Hepatocyte (in vitro differentiated cells): ENCODE results near the gene GPRC5A.

ENCODE experiments used
- EZH2phosphoT487 ChIP-seq: fragments of 200-600 bp; sonication (generic); IDR thresholded peaks from one replicate; pipeline ENCODE4 v1.6.1; 2018; ENCODE audit warnings: antibody characterized with exemption, mild to moderate bottlenecking, low read depth, moderate library complexity; ENCODE audit not compliant: unreplicated experiment, severe bottlenecking
- TF ChIP-seq, protein P1 (sequence below): fragments of 200-600 bp; sonication (generic); IDR thresholded peaks from 2 replicates; pipeline ENCODE4 v1.5.1; 2016; ENCODE audit warnings: antibody characterized with exemption, mild to moderate bottlenecking; ENCODE audit not compliant: poor library complexity

GRCh38 chr12:12898136-12898717, 6.9 kb downstream of the GPRC5A start:
- TF ChIP-seq EZH2phosphoT487, result no peak
- TF ChIP-seq, protein P1, sequence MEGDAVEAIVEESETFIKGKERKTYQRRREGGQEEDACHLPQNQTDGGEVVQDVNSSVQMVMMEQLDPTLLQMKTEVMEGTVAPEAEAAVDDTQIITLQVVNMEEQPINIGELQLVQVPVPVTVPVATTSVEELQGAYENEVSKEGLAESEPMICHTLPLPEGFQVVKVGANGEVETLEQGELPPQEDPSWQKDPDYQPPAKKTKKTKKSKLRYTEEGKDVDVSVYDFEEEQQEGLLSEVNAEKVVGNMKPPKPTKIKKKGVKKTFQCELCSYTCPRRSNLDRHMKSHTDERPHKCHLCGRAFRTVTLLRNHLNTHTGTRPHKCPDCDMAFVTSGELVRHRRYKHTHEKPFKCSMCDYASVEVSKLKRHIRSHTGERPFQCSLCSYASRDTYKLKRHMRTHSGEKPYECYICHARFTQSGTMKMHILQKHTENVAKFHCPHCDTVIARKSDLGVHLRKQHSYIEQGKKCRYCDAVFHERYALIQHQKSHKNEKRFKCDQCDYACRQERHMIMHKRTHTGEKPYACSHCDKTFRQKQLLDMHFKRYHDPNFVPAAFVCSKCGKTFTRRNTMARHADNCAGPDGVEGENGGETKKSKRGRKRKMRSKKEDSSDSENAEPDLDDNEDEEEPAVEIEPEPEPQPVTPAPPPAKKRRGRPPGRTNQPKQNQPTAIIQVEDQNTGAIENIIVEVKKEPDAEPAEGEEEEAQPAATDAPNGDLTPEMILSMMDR, result no peak
